NB4 (cell line): ENCODE data around the gene CRTC1.
A peak's percentile ranks its signal among the peaks of the same experiment; 100 is the strongest.

Source experiments
- DNase-seq: peaks from one replicate; pipeline ENCODE4 v3.0.0; 2010; ENCODE audit warnings: low read depth
- H3K4me3 ChIP-seq: one replicate; pipeline ENCODE4 v1.5.1; 2011; ENCODE audit warnings: mild to moderate bottlenecking, low read depth, low read length, moderate library complexity
- MYC ChIP-seq: IDR thresholded peaks from 2 replicates; pipeline ENCODE4 v1.6.1; 2011; ENCODE audit warnings: low read depth, low read length
- POLR2A ChIP-seq: IDR thresholded peaks from 2 replicates; pipeline ENCODE4 v1.6.1; 2011; ENCODE audit warnings: mild to moderate bottlenecking; ENCODE audit not compliant: insufficient read length; ENCODE audit errors: extremely low read depth
- TF ChIP-seq, protein P1 (sequence below): IDR thresholded peaks from one replicate; pipeline ENCODE4 v1.5.1; 2012; ENCODE audit warnings: low read depth, low read length
- TF ChIP-seq, protein P2 (sequence below): IDR thresholded peaks from 2 replicates; pipeline ENCODE4 v1.6.1; 2011; ENCODE audit warnings: low read depth, low read length

CRTC1 gene

DNA sequence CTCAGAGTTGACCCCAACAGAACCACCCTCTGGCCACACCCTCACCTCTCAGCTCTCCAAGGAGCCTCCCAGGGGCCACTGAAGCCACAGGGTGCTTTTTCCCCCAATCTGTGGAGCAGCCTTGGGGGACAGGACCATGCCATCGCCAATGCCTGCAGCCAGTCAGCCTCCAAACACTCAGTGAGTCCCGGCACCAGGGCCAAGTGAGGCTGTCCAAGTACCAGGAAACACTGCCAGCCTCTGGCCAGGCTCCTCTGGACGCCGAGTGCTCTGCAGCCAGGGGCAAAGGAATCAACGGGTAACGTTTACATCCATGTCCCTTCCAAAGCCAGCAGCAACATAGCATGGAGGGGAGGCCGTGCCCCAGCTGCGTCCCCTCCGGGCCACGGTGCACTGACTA, 117.2 kb downstream of the CRTC1 start:
- TF ChIP-seq, protein P1, sequence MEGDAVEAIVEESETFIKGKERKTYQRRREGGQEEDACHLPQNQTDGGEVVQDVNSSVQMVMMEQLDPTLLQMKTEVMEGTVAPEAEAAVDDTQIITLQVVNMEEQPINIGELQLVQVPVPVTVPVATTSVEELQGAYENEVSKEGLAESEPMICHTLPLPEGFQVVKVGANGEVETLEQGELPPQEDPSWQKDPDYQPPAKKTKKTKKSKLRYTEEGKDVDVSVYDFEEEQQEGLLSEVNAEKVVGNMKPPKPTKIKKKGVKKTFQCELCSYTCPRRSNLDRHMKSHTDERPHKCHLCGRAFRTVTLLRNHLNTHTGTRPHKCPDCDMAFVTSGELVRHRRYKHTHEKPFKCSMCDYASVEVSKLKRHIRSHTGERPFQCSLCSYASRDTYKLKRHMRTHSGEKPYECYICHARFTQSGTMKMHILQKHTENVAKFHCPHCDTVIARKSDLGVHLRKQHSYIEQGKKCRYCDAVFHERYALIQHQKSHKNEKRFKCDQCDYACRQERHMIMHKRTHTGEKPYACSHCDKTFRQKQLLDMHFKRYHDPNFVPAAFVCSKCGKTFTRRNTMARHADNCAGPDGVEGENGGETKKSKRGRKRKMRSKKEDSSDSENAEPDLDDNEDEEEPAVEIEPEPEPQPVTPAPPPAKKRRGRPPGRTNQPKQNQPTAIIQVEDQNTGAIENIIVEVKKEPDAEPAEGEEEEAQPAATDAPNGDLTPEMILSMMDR = no peak
- TF ChIP-seq MYC = no peak
- H3K4me3 ChIP-seq = no peak overlapping the region
- no peak for DNase-seq

DNA sequence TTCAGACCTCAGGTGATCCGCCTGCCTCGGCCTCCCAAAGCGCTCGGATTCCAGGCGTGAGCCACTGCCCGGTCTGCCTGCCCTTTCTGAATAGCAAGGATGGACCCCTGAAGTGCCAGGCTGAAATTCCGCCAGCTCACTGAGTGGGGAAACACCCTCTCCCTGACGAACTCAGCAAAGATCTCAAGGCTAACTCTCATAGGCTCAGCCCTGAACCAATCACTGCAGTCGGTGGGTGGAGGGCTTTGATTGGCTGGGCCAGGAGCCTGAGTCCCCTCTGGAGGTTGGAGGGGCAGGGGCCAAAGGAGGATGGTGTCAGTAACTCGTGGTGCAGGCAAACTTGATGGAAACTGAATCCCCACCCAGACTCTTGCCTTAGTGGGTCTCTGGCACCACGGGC, 118.9 kb downstream of the CRTC1 start:
- TF ChIP-seq, protein P2, sequence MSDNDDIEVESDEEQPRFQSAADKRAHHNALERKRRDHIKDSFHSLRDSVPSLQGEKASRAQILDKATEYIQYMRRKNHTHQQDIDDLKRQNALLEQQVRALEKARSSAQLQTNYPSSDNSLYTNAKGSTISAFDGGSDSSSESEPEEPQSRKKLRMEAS = no peak
- no peak for TF ChIP-seq MYC
- TF ChIP-seq POLR2A = no peak
- TF ChIP-seq, protein P1 = no peak
- DNase-seq = peak; percentile 34
- no peak overlapping the region for H3K4me3 ChIP-seq

DNA sequence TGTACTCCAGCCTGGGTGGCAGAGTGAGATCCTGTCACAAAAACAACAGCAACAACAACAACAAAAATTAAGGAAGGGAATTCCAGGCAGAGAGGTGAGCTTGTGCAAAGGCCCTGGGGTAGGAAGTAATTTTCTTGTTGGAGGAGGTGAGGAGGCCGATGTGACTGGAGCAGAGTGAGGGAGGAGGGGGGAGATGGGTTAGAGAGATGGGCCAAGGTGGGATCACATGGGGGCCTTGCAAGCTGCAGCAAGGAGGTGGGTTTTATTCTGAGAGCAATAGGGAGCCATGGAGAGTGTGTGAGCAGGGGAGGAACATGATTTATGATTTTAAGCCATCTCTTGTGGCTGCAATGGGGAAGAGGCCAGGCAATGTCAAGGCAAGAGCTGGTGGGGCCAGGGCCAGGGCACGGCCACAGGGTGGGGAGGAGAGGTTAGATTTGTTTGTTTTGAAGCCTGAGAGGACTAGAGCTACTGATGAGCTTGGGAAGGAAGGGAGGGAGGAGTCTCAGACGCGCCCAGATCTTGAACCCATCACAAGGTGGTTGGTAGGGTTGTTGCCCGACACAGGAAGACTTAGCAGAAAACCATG, 120.2 kb downstream of the CRTC1 start:
- DNase-seq = no peak
- H3K4me3 ChIP-seq = no peak overlapping the region
- TF ChIP-seq MYC (no peak), POLR2A (no peak)
- TF ChIP-seq, protein P1 = no peak
- TF ChIP-seq, protein P2 = no peak

DNA sequence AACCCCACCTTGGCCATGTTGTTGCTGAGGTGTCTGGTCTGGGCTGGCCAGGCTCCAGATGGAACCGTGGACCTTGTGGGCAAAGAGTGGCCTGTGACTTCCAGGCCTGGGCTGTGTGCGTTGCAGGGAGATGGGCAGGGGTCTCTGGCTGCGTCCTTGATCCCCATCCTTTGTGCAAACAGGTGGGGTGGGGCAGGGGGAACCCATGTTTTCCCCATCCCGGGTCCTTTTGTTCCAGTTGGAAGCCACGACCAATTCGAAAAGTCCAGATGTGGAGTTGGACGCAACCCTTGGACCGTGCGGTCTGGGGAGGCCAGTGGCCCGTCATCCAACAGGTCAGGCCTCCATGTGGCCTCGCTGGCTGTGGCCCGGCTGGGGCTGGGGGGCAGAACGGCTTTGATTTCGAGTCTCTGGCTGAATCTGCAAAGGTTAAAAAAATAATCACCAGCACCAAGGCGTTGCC, 120.7 kb downstream of the CRTC1 start:
- no peak overlapping the region for H3K4me3 ChIP-seq
- DNase-seq = no peak
- no peak for TF ChIP-seq POLR2A
- TF ChIP-seq, protein P2 = no peak
- no peak for TF ChIP-seq MYC
- TF ChIP-seq, protein P1 = no peak

DNA sequence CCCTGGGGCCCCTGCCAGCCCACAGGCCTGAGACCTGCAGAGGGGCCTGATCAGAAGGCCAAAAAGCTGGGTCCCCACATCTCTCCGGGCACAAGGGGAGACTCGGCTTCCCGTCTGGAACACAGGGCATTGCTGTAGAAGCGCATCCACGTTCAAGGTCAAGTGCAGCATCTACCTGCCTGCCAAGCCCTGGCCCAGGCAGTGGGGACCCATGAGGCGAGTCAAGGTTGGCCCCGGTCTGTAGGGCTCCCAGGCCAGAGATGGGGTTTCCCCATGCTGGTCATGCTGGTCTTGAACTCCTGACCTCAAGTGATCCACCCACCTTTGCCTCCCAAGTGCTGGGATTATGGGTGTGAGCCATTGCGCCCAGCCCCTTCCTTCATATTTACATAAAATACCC, 121.2 kb downstream of the CRTC1 start:
- TF ChIP-seq MYC (no peak), POLR2A (no peak)
- TF ChIP-seq, protein P2 = no peak
- TF ChIP-seq, protein P1 = no peak
- no peak for DNase-seq
- no peak overlapping the region for H3K4me3 ChIP-seq

DNA sequence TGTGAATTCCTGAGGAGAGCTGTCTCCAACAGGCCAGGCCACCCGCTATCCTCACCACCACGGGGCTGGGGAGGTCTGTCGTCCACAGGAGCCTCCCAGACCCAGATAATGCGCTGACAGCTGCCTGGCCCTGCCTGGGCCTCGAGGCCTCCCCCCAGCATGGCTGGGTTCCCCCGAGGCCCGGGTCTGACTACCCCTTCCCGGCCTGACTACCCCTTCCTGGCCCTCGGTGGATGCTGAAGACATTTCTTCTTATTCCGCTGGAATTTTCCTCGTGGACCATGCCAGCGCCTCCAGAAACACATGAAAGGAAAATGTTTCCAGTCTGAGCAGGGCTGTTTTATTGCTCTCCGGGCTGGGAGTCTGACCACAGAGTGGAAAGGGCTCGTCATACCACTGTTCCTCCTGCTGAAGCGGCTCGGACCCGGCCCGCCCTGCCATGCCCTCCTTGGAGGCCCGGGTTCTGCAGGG, 124.4 kb downstream of the CRTC1 start:
- TF ChIP-seq, protein P2 = no peak
- H3K4me3 ChIP-seq = no peak overlapping the region
- no peak for DNase-seq
